ENCODE data around the gene DNAH17.

DNA sequence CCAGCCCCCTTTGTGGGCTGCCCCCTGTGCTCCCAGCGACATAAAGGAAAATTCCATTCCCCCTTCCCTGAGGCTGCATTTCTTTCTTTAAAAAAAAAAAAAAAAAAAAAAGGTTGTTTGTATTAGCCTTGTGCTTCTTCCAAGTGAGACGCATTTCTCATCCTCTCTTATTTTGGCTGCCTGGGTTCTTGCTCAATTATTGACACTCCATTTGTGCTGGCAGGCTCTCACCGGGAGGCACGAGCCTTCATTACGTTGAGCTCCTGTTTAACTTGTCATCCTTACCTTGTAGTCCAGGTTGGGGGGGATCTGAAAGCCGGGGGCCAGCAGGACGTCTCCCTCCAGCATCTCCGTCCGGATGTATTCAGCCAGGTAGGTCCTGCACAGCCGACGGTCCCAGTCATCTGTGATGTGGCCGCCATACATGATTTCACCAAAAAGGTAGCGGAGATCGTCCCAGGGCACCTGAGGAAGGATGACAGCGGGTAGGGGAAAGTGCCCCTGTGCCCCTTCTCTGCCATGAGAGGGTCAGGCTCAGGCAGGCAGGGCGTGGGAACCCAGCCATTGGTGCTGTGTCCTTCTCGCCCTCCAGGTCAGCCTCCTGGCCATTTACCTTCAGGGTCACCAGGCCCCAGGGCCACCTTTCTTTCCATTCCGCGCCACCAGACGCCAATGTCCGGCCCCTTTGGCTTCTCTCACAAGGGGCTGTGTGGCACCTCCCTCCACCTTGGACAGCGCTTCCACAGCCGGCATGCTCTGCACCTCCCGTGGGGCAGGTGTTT is 148.2 kb downstream of the DNAH17 start:
- TF ChIP-seq EZH2 (IDR thresholded peaks at IDR 0.05; ENCODE audit: borderline replicate concordance, low read depth, low read length, poor library complexity, severe bottlenecking): no peak
- TF ChIP-seq, protein P1, sequence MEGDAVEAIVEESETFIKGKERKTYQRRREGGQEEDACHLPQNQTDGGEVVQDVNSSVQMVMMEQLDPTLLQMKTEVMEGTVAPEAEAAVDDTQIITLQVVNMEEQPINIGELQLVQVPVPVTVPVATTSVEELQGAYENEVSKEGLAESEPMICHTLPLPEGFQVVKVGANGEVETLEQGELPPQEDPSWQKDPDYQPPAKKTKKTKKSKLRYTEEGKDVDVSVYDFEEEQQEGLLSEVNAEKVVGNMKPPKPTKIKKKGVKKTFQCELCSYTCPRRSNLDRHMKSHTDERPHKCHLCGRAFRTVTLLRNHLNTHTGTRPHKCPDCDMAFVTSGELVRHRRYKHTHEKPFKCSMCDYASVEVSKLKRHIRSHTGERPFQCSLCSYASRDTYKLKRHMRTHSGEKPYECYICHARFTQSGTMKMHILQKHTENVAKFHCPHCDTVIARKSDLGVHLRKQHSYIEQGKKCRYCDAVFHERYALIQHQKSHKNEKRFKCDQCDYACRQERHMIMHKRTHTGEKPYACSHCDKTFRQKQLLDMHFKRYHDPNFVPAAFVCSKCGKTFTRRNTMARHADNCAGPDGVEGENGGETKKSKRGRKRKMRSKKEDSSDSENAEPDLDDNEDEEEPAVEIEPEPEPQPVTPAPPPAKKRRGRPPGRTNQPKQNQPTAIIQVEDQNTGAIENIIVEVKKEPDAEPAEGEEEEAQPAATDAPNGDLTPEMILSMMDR (conservative IDR thresholded peaks at IDR 0.05; ENCODE audit: low read depth, low read length): no peak
